Fibroblast of skin of back (primary cell): ENCODE data around the gene CHCHD1.
"Not testable (repeated sequence)": the region's sequence is repeated elsewhere in the genome, so short reads cannot be mapped to it uniquely, and the experiment has no call there.

Experiments
- DNase-seq: peaks from one replicate; pipeline ENCODE4 v3.0.0-alpha.2; 2013

CHCHD1 gene

DNA sequence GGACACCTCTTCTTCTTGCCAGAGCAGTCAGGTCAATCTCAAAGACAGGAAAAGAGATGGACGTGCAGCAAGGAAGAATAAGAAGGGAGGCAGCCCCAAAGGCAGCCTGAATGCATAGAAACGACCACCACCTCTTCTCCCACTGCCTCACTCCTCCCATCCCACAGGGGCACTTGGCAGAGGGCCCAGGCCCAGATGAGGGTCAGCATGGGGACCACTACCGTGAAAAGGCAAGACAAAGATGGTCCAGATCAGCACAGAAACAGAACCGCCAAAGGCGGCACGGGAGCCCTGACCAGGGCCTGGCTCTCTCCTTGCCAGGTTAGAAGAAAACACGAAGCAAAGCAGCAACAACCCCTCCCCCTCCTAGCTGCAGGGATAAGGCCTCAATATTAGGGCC, 31.5 kb downstream of the CHCHD1 start:
- DNase-seq, result no peak

DNA sequence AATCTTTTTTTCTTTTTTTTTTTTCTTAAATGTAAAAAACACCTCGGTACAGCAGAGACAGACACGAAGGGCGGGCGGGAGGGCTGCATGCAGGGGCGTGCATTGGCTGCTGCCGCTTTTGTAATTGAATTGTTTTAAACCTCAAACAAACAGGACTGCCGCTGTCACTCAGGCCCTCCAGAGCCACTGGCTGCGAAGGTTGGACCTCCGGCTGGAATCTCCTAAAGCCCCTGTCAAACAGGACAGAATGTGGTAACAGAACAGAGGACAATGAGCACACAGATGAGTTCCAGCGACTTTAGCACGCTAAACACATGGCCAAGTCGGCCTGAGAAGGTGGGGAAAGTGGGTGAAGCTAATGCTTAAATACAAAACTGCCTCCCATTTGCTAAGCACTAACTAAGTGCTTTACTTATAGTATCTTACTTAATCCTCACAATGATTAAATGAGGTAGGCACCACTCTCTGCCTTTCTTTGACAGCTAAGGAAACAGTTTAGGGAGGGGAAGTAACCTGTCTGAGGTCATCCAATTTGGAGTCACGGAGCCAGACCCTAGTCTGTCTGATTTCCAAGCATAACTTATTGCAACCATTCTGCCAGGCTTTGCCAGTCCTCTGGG, 32.5 kb downstream of the CHCHD1 start:
- DNase-seq, result no peak

DNA sequence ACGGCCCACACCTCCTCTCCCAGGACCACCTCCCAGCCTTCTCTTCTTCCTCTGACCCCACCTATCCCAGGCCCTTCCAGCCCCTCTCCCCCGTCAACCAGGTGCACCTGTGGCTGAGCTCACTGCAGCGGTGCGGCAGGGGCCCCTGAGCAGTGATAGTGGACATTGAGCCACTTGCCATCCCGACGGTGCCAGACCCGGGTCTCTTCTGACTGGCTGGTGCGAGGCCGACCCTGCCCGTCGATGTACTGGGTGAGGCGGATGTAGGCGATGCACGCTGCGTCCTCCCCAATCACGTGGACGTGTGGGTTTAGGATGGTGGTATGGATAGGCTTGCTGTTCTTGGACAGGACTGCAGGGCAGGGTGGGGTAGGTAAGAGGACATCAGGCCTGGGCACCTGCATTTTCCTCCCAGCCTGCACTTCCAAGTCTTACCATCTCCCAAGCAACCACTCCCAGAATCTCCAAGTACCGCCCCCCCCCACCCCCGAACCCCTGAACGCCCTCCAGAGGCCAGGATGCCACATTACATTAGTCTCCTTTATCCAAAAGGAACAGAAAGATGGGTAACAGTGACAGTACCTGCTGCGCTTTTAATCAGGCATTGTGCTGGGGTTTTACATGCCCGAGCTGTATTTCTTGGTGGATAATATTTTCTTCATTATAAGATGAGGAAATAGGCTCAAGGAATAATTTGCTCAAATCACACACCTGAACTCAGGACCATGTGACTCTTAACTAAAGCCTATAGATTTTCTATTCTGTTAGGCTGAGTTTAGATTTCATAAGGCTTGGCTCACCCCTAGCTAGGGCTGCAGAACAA, 33.3 kb downstream of the CHCHD1 start:
- DNase-seq, result peak; percentile 14

DNA sequence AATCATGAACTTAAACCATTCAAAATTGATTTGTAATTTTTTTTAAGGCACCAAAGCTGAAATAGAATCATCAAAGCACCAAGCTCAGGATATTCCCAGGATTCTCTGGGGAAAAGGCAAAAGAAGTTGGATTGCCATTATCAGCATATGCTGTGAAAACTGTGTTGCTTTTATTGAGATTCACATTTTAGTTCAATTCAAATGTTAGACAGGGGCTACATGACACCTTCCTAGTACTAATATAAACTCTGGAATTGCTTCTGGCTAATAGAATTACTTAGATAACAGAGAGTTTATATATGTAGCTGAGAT, 33.8 kb downstream of the CHCHD1 start:
- DNase-seq, result no peak

DNA sequence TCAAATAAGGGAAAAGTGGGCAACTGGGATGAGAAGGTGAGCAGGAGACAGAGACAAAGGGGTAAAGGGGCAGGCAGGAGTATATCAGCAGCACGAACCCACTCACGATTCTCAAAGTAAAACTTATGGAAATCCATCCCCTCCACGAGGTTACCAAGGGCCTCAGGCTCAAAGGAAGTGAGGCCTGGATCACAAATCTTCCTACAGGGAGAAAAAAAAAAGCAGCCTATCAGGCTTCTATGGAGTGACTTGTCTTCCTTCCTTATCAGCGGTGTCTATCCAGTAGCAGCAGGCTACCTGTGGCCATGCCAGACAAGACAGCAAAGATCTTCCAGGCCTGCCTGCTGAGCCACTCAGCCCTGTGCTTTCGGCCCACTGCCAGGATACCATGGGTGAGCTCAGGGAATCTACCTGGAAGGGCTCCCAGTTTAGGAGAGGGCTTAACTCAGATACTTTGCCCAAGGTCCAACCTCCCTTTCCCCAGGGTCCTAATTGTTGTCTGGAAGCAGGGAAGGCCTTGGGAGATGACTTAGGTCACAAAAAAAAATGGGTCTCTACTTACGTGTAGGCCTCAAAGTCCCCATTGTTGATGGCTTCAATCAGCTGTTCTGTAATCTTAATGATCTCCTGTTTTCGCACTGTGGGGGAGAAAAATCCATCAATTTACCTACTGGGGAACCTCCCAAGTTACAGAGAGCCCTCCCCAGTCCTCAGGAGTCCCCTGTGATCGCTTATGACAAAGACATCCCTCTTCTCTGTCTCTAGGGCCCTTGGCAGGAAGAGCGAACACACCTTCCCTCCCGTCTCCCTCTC, 35.3 kb downstream of the CHCHD1 start:
- no peak for DNase-seq

DNA sequence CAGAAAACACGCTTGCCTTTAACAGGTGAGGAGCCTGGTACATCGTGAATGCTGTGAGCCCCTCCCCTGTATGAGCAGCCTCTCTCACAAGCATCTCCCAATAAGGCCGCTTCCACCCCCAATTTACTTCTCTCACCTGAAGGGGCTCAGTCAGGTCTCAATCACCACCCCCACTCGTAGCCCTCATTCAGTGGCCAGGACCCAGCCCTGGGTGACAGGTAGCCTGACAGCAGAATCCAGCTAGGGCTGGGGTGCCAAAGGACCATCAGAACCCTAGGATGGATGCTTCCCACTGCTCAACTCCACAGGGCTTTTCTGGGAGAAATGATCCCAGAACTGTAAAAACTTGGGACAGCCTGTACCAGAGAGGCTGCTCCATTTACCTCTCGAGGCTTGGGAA, 36.0 kb downstream of the CHCHD1 start:
- DNase-seq, result no peak

DNA sequence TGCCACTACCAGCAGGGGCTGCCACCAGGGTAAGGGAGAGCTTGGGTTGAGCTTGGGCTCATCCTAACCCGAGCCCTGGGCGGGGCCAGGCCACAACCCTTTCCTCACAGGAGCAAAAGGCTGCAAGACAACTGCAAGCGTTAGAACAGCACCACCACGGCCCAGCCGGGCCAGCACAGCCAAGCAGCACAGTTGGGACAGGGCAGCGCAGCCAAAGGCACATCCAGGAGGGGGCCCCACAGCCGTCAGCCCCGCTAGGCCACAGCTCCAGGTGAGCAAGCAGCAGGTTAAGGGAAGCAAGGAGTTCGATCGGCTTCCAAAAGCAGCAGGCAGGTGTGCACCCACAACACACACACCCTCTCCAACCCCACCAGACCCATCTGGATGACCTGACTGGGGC, 36.6 kb downstream of the CHCHD1 start:
- DNase-seq, result no peak

DNA sequence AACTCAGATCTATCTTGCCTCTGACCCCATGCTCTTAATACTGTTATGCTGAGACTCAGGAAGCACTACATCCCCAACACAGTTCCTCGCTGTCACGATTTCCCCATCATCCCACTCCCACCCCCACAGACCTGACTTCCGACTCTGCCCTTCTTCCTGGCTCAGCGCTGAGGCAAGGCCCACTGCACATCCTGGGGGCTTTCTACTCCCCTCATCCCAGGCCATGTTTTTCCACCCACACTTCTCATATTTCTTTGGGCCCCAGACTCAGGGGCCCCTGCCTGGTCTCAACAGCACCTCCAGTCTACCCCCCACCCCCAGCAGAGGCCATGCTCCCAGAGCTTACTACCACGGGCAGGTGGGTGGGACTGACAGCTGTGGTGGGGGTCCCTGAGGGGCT, 37.2 kb downstream of the CHCHD1 start:
- DNase-seq, result no peak

DNA sequence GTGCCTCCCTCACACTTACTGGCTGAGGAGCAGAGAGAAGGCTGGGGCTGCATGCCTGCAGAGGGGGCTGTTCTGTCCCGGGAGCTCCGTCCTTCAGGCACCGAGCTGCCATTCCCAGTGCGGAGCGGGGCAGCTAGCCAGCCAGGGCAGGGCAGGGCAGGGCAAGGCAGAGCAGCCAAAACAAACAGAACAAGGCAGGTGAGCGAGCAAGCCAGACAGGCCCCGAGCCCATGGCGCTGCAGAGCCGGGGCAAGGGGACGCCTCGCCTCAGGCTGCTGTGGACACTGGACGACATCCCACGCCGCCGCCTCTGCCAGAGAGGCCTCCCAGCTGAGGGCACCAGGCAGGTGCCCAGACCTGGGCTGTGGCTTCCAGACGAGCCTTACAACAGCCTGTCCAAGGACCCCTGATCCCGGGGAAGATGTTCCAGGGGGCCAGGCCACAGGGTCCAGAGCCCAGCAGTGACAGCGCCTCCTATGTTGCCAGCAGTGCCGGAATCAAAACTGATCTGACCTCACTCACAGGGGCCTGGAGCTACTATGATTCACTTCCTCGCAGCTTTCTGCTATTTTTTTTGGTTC, 37.8 kb downstream of the CHCHD1 start:
- DNase-seq, result no peak

DNA sequence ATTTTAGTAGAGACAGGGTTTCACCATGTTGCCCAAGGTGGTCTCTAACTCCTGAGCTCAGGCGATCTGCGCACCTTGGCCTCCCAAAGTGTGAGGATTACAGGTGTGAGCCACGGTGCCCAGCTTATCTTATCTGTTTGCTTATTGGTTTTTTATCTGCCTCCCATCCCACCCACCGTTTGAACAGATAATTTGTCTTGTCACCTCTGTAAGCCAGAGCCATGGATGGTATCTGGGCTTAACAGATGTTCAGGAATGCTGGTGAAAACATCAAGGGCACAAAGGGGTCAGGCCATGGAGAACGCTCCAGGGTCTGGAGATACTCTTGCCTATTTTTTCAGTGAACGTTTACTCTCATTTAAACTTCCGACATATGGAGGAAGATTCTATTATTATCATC, 41.5 kb downstream of the CHCHD1 start:
- DNase-seq, result no peak

DNA sequence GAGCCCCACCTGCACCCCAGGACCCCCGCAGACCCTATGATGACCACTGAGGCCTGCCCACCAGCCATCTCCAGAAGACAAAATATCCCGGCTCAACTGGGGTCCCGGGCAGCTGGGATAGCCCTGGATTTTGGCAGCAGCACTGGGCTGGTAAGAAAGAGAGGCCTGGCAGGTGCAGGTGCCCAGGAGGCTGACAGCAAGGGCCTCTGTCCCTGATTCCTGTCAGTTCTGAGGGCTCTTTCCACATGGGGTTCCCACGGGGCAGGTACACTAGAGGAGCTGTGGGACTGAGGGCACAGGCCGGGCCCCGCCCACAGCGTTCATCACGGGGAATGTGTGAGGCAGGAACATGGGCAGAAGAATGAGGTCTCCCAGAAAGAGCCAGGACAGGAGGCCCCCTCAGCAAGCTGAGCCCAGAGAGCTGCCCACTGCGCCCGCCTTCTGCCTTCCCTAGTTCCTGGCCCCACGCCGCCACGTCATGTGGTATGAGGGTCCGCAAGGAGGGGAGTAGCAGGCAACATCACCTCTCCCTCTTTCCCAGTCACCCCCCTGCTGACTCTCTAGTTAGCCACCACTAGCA, 42.4 kb downstream of the CHCHD1 start:
- no peak for DNase-seq

DNA sequence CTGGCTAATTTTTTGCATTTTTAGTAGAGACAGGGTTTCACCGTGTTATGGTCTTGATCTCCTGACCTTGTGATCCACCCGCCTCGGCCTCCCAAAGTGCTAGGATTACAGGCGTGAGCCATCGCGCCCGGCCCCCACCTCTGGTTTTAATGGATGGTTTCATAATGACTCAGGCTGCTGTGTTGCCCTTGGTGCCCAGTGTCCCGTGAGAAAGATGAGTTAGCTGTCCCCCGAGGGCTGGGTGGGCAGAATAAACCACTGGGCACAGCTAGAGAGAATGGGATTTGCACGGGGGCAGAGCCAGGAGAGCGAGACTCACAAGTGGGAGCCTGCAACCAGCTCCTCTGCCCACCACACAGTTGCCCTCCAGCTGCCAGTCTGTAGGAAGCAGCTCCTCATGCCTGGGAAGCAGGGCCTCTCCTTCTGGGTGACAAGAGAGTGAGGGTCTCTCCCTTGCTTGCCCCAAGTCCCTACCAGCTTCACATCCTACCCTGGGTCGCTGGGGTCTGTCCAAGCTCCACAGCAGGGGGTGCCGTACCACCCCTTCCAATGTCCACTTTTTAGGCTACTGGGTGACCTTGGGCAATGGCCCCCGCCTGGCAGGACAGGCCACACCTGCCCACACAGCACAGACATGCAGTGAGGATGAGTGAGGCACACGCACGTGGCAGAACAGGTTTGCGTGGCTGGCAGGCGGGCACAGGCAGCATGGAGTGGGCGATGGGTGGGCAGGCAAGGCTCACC, 45.7 kb downstream of the CHCHD1 start:
- DNase-seq, result peak; percentile 56

DNA sequence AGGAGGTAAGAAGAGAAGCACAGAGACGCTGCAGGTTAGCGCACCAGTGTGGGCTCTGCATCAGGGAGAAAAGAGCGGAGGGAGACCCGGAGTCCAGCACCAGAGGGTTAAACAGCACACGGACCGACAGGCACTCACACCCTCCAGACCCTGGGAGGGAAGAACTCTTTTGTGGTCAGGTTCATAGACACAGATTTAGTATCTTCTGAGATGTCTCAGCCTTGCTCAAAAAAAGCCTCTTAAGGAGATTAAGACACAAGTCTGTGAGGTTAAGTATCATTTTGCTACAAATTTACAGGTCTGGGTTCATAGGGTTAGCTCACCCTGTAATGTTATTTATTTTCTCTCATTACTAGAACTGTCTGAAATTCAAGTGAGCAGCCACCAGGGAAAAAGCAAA, 46.3 kb downstream of the CHCHD1 start:
- no peak for DNase-seq

DNA sequence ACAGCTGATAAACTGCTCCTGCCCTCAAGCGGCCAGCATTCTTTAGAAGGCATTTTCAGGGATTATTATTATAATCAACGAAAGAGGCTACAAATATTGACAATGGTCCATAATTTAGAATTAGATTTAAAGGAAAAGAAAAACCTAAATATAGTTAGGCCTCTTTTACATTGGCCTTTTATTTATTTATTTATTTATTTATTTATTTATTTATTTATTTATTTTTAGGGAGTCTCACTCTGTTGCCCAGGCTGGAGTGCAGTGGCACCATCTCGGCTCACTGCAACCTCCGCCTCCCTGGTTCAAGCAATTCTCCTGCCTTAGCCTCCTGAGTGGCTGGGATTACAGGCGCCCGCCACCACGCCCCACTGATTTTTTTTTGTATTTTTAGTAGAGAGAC, 47.2 kb downstream of the CHCHD1 start:
- DNase-seq, result not testable (repeated sequence)
